Measurements from ENCODE around the gene CAMTA1. TPM values are rescaled to one million over a fixed set of nuclear protein-coding genes. Genes with fewer than 3 reads are reported as not detected.

CAMTA1 gene
- total RNA-seq, 2 donors from 2014 or later = 36.5 to 57.5 TPM

GRCh38 chr1:7196036-7196911 is 411.0 kb downstream of the CAMTA1 start:
- ATAC-seq (no peak), DNase-seq (ENCODE audit: low spot score) (no peak)
- H3K27ac Mint-ChIP-seq = no peak overlapping the region
- no peaks in the 10 kb centered on the region for H3K4me1 Mint-ChIP-seq (ENCODE audit: low read depth in 2 of 2)
- H3K36me3 Mint-ChIP-seq = no peaks in the 10 kb centered on the region
- peaks cover 8 to 10% of the 10 kb centered on the region in 2 donors for H3K27me3 Mint-ChIP-seq
- no peaks in the 10 kb centered on the region for H3K9me3 Mint-ChIP-seq
- no peak overlapping the region for H3K4me3 Mint-ChIP-seq

DNA sequence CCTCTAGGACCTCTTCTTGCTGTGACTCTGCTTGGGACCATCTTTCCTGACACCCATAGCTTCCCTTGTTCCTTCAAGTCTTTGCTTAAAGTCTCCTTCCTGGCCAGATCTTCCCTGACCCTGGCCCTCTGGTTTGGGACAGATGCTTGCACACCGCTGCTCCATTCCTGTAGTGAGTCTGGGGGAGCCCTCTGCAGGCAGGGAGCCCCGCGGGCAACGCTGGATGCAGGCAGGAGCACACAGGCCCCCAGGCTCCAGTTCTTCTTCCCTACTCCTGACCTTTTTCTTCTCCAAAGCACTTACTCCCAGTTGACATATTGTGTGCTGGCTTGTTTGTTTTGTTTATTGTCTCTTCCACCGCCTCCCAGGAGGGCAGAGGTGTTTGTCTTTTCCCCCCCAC is 413.4 kb downstream of the CAMTA1 start:
- H3K4me1 Mint-ChIP-seq (ENCODE audit: low read depth in 2 of 2) = no peaks in the 10 kb centered on the region
- no peaks in the 10 kb centered on the region for H3K36me3 Mint-ChIP-seq
- no peaks in the 10 kb centered on the region for H3K9me3 Mint-ChIP-seq
- H3K27me3 Mint-ChIP-seq = peaks cover 13 to 16% of the 10 kb centered on the region in 2 donors
- DNase-seq (ENCODE audit: low spot score) (no peak), ATAC-seq (peak in 1 of 2 donors; percentile 10)
- no peak overlapping the region for H3K4me3 Mint-ChIP-seq
- H3K27ac Mint-ChIP-seq = no peak overlapping the region

DNA sequence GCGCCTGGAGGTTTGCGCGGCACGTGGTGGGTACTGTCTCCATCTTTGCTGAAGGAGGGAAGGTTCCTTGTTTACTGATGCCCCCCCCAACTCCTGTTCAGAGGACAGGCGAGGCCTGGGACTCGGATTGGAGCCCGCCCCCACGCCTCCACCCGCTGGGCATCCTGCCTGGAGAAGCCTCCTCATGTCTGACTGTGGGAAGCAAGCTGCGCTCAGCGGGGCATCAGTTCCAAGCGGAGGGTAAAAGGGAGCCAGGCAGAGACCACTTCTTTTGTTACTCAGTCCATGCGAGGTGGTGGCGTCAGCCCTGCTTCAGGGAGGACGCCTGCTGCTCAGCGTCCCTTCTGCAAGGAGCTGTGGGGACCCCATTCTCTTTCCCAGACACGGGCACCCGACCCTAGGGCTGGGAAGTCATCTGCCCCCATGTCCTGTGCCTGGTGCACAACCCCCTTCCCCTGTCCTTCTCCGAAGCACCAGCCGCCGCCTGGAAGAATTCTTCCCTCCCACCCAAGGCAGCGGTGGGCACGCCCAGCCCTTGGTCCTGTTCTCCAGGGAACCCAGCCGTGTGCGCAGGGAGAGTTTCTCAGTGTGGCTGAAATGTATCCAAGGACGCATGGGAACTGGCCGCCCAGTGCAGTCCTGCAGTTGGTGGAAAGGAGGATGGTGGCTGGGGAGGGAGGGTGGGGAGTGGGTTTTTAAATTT is 414.0 kb downstream of the CAMTA1 start:
- peaks cover 16 to 17% of the 10 kb centered on the region in 2 donors for H3K27me3 Mint-ChIP-seq
- no peaks in the 10 kb centered on the region for H3K4me1 Mint-ChIP-seq (ENCODE audit: low read depth in 2 of 2)
- no peaks in the 10 kb centered on the region for H3K9me3 Mint-ChIP-seq
- no peak overlapping the region for H3K27ac Mint-ChIP-seq
- no peaks in the 10 kb centered on the region for H3K36me3 Mint-ChIP-seq
- DNase-seq (ENCODE audit: low spot score) (no peak), ATAC-seq (peak; percentile 29 to 50)
- no peak overlapping the region for H3K4me3 Mint-ChIP-seq

DNA sequence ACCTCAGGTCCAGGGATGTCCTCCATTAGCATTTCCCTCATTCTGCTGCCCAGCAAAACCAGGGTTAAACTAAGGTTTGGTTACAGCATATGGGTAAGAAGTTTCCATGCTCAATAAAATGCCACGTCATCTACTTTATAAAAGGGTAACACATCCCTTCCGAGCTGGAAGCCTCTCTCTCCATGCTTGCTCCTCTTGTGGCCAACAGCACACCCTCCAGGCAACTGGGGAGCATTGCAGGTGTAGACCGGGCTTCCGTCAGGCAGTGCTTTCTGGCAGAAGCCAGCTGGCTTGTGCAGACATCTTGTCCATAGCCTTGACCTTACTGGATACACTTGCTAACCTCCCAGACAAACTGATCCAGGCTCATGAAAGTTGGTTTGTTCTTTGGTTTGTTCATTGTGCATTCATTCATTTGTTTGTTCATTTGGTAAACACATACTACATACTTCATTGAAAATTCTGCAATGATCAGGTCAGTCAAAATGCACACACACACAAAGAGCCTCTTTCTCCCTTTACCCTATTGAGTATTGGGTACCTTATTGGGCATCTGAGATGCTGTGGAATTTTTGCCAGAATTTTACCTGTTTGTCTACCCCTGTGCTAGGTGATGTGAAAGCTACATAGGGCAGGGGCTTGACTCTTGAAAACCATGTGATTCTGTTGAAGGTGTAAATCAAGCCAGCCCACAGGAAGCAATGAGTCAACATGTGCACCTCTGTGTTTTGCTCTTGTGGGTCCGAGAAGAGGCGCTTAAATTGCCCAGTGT is 422.8 kb downstream of the CAMTA1 start:
- Mint-ChIP-seq H3K9me3 (no peaks in the 10 kb centered on the region), H3K4me3 (no peak overlapping the region), H3K36me3 (no peaks in the 10 kb centered on the region), H3K4me1 (ENCODE audit: low read depth in 2 of 2) (no peaks in the 10 kb centered on the region), H3K27me3 (peaks cover 30 to 62% of the 10 kb centered on the region in 2 donors), H3K27ac (no peak overlapping the region)
- no peak for DNase-seq (ENCODE audit: low spot score)
- no peak for ATAC-seq

GRCh38 chr1:7208647-7209180 is 423.5 kb downstream of the CAMTA1 start:
- DNase-seq (ENCODE audit: low spot score) = no peak
- Mint-ChIP-seq H3K27me3 (peaks cover 30 to 62% of the 10 kb centered on the region in 2 donors), H3K4me3 (no peak overlapping the region), H3K4me1 (ENCODE audit: low read depth in 2 of 2) (no peaks in the 10 kb centered on the region), H3K36me3 (no peaks in the 10 kb centered on the region), H3K9me3 (no peaks in the 10 kb centered on the region), H3K27ac (no peak overlapping the region)
- no peak for ATAC-seq

DNA sequence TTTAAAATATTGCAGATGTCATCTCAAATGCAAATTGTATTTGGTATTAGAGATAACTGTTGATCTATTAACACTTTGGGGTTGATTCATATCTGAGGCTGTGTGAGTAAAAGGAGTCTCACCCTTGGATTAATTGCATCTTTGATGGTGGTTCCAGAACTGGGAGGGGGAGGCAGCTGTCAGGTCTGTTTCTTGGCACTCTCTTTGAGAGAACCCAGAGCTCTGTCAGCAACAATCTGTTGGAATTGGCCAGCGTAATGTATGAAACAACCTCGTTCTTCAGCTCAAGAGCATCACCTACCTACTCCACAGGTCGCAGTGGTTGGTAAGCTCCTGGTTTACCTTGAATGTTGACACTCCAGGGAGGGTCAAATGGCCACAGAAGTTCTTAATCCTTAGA is 424.1 kb downstream of the CAMTA1 start:
- ATAC-seq = no peak
- Mint-ChIP-seq H3K4me1 (ENCODE audit: low read depth in 2 of 2) (no peaks in the 10 kb centered on the region), H3K4me3 (no peak overlapping the region), H3K27ac (no peak overlapping the region), H3K27me3 (peaks cover 30 to 57% of the 10 kb centered on the region in 2 donors), H3K9me3 (no peaks in the 10 kb centered on the region), H3K36me3 (no peaks in the 10 kb centered on the region)
- no peak for DNase-seq (ENCODE audit: low spot score)

- Mint-ChIP-seq H3K4me1 (ENCODE audit: low read depth in 2 of 2) (peaks cover 0 to 6% of the 10 kb centered on the region in 2 donors), H3K36me3 (no peaks in the 10 kb centered on the region), H3K9me3 (no peaks in the 10 kb centered on the region), H3K4me3 (no peak overlapping the region), H3K27ac (no peak overlapping the region), H3K27me3 (peaks cover 14 to 42% of the 10 kb centered on the region in 2 donors)
- DNase-seq (ENCODE audit: low spot score) (no peak), ATAC-seq (no peak)
Measured at GRCh38 chr1:7218210-7218832, 433.1 kb downstream of the CAMTA1 start.

DNA sequence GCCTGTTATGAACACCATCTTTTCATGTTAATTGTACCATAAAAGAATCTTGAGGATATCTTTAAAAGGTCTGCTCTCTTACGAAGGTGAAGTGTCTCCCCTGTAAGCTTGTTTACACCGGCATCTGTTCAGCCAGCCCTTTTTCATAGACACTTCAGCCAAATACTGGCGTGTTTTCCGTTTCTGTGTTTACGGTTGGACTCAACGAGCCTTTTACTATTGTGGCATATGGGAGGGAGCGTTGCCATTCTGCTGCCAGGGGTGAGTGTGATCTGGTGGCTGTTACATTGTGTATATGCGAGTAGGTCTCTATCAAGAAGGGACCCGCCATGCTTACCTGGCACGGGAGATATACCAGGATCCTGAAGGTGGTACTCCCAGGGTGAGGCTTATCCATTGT is 433.8 kb downstream of the CAMTA1 start:
- no peak for DNase-seq (ENCODE audit: low spot score)
- no peaks in the 10 kb centered on the region for H3K9me3 Mint-ChIP-seq
- peaks cover 0 to 6% of the 10 kb centered on the region in 2 donors for H3K4me1 Mint-ChIP-seq (ENCODE audit: low read depth in 2 of 2)
- no peak overlapping the region for H3K27ac Mint-ChIP-seq
- no peak overlapping the region for H3K4me3 Mint-ChIP-seq
- no peaks in the 10 kb centered on the region for H3K36me3 Mint-ChIP-seq
- ATAC-seq = no peak
- peaks cover 14 to 42% of the 10 kb centered on the region in 2 donors for H3K27me3 Mint-ChIP-seq

- ATAC-seq (no peak), DNase-seq (ENCODE audit: low spot score) (no peak)
- H3K4me3 Mint-ChIP-seq = no peak overlapping the region
- H3K4me1 Mint-ChIP-seq (ENCODE audit: low read depth in 2 of 2) = peaks cover 0 to 6% of the 10 kb centered on the region in 2 donors
- peaks cover 10 to 35% of the 10 kb centered on the region in 2 donors for H3K27me3 Mint-ChIP-seq
- no peaks in the 10 kb centered on the region for H3K9me3 Mint-ChIP-seq
- H3K36me3 Mint-ChIP-seq = no peaks in the 10 kb centered on the region
- no peak overlapping the region for H3K27ac Mint-ChIP-seq
Measured at GRCh38 chr1:7220007-7220406, 434.8 kb downstream of the CAMTA1 start.

DNA sequence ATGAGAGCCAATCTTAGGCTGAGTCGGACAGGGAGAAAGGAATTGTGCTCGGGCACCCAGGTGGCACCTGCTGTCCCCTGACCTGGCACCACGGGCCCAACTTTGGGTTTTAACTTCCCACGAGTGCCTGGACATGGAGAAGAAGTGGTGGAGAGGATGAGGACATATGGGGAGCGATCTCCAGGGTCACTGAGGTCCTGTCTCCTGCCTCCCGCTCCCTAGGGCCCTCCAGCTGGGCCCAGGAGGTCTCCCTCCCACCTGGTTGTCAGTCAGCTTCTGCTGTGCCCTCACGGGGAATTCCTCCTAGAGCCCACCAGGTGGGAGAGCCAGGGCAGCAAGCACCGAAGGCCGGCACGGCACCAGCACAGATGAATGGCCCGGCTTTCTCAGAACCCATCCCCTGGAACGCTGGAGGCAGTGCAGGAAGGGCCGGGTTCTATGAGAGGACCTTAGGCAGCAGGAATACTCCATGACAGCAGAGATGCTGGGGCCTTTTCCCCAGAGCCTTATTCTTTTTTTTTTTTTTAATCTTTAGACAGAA is 435.5 kb downstream of the CAMTA1 start:
- H3K4me3 Mint-ChIP-seq = no peak overlapping the region
- ATAC-seq = peak in 1 of 2 donors; percentile 26
- no peaks in the 10 kb centered on the region for H3K9me3 Mint-ChIP-seq

GRCh38 chr1:7221826-7222694 is 436.8 kb downstream of the CAMTA1 start:
- H3K36me3 Mint-ChIP-seq = no peaks in the 10 kb centered on the region
- peaks cover 3 to 21% of the 10 kb centered on the region in 2 donors for H3K27me3 Mint-ChIP-seq
- no peak for ATAC-seq
- no peaks in the 10 kb centered on the region for H3K9me3 Mint-ChIP-seq
- no peak for DNase-seq (ENCODE audit: low spot score)
- no peak overlapping the region for H3K27ac Mint-ChIP-seq
- no peaks in the 10 kb centered on the region for H3K4me1 Mint-ChIP-seq (ENCODE audit: low read depth in 2 of 2)
- H3K4me3 Mint-ChIP-seq = no peak overlapping the region

More for the DNA sequence above, 435.5 kb downstream of the CAMTA1 start:
- DNase-seq (ENCODE audit: low spot score) = no peak
- no peak overlapping the region for H3K27ac Mint-ChIP-seq
- H3K4me1 Mint-ChIP-seq (ENCODE audit: low read depth in 2 of 2) = peaks cover 0 to 6% of the 10 kb centered on the region in 2 donors
- H3K36me3 Mint-ChIP-seq = no peaks in the 10 kb centered on the region
- H3K27me3 Mint-ChIP-seq = peaks cover 10 to 33% of the 10 kb centered on the region in 2 donors

GRCh38 chr1:7222695-7223015 is 437.4 kb downstream of the CAMTA1 start:
- Mint-ChIP-seq H3K27me3 (peaks cover 3 to 15% of the 10 kb centered on the region in 2 donors), H3K27ac (no peak overlapping the region), H3K36me3 (no peaks in the 10 kb centered on the region), H3K4me1 (ENCODE audit: low read depth in 2 of 2) (no peaks in the 10 kb centered on the region), H3K9me3 (no peaks in the 10 kb centered on the region), H3K4me3 (no peak overlapping the region)
- no peak for ATAC-seq
- no peak for DNase-seq (ENCODE audit: low spot score)

All from natural killer cell treated with Interleukin-12 subunit alpha and Interleukin-12 subunit beta and Interleukin-15 and Interleukin-18, amount 100 ng/mL, for 72 hours (primary cell).